Progenitor cell of endocrine pancreas (in vitro differentiated cells): ENCODE measurements around the gene ADAMTS6. TPM values are rescaled to one million over a fixed set of nuclear protein-coding genes. Genes with fewer than 3 reads are reported as not detected.

Source experiments
- DNase-seq: peaks from one replicate; pipeline ENCODE4 v3.0.0; 2021; ENCODE audit warnings: low spot score; ENCODE audit not compliant: unreplicated experiment
- H3K27ac Mint-ChIP-seq: 2 replicates; pipeline ENCODE4 v1.8.0; 2021; ENCODE audit warnings: mild to moderate bottlenecking, moderate library complexity, mixed read lengths
- H3K27me3 Mint-ChIP-seq: 2 replicates; pipeline ENCODE4 v1.8.0; 2021; ENCODE audit warnings: mixed read lengths
- H3K36me3 Mint-ChIP-seq: 2 replicates; pipeline ENCODE4 v1.8.0; 2022; ENCODE audit warnings: mixed read lengths; ENCODE audit not compliant: insufficient read depth
- H3K4me1 Mint-ChIP-seq: 2 replicates; pipeline ENCODE4 v1.8.0; 2021; ENCODE audit warnings: low read depth, mixed read lengths
- H3K4me3 Mint-ChIP-seq: 2 replicates; pipeline ENCODE4 v1.8.0; 2021; ENCODE audit warnings: low read depth, mild to moderate bottlenecking, moderate library complexity, mixed read lengths
- H3K9me3 Mint-ChIP-seq: 2 replicates; pipeline ENCODE4 v1.8.0; 2021; ENCODE audit warnings: low read depth, mixed read lengths
- total RNA-seq: library from RNA; stranded (reverse); gene quantifications from 2 replicates; pipeline ENCODE4 v1.2.1, GENCODE V29; 2021
- TF ChIP-seq, protein P1 (sequence below): fragments of 200-600 bp; sonication (generic); IDR thresholded peaks from one replicate; pipeline ENCODE4 v1.5.0; 2021; ENCODE audit warnings: antibody characterized with exemption, mild to moderate bottlenecking; ENCODE audit not compliant: unreplicated experiment

Gene ADAMTS6
- total RNA-seq, 1 donor from 2014 or later = 13.0 TPM

DNA sequence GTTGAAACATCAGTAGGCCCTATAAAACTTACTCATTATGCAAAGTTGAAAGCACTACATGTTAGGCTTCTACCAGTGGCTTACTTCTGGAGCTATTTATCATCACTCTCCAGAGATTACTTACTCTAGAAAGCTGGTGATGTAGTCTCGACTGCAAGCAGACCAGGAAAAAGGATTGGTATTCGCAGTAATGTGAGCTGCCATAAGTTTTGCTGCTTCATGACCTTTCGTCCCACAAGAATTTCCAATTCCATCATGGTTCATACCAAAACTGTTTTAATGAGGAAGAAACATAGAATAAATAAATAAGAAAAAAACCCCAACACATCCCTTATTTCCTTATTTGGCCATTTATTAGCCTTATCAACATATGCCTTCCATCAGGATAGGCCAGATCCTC, 181.9 kb downstream of the ADAMTS6 start:
- Mint-ChIP-seq H3K4me1 (no peaks in the 10 kb centered on the region), H3K27me3 (no peaks in the 10 kb centered on the region), H3K9me3 (no peaks in the 10 kb centered on the region), H3K36me3 (no peaks in the 10 kb centered on the region), H3K4me3 (no peak overlapping the region), H3K27ac (no peak overlapping the region)
- no peak for DNase-seq
- TF ChIP-seq, protein P1, sequence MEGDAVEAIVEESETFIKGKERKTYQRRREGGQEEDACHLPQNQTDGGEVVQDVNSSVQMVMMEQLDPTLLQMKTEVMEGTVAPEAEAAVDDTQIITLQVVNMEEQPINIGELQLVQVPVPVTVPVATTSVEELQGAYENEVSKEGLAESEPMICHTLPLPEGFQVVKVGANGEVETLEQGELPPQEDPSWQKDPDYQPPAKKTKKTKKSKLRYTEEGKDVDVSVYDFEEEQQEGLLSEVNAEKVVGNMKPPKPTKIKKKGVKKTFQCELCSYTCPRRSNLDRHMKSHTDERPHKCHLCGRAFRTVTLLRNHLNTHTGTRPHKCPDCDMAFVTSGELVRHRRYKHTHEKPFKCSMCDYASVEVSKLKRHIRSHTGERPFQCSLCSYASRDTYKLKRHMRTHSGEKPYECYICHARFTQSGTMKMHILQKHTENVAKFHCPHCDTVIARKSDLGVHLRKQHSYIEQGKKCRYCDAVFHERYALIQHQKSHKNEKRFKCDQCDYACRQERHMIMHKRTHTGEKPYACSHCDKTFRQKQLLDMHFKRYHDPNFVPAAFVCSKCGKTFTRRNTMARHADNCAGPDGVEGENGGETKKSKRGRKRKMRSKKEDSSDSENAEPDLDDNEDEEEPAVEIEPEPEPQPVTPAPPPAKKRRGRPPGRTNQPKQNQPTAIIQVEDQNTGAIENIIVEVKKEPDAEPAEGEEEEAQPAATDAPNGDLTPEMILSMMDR = no peak

DNA sequence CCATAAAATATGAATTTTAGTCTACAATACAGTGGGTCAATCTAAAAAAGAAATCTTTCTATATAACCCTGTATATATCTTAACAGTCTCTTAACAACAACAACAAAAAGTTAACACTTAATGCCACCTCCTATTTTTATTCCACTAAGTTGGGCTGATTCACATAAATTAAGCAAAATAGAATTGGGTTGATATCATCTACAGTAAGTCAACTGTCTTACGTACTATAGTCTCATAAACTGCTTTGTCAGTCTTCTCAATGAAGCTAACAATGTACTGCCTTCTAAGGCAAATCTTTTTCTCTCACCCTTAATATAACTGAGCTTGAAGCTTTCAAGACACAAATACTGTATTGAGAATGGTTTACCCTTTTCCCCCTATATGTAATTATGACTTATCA, 185.7 kb downstream of the ADAMTS6 start:
- TF ChIP-seq, protein P1 = no peak
- no peaks in the 10 kb centered on the region for H3K4me1 Mint-ChIP-seq
- H3K4me3 Mint-ChIP-seq = no peak overlapping the region
- no peak overlapping the region for H3K27ac Mint-ChIP-seq
- no peaks in the 10 kb centered on the region for H3K36me3 Mint-ChIP-seq
- DNase-seq = no peak
- H3K27me3 Mint-ChIP-seq = no peaks in the 10 kb centered on the region
- H3K9me3 Mint-ChIP-seq = no peaks in the 10 kb centered on the region

DNA sequence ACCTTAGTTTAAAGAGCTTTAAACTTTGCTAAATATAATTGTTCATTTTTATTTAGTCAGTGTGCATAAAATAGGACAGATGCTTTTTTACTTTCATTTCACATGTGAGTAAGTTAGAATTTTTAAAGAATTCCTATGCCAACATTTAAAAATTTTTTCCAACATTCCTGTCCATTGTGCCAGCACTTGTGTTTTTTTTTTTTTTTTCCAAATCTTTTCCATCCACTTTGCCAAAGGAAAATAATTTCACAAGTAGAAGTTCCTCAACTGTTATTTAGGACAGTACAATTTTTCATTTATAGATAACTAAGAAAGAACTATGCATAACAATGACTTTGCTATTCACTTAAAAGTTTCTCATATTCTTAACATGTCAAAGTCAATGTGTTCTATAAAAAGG, 189.5 kb downstream of the ADAMTS6 start:
- Mint-ChIP-seq H3K27me3 (no peaks in the 10 kb centered on the region), H3K9me3 (no peaks in the 10 kb centered on the region), H3K4me1 (peaks cover 2% of the 10 kb centered on the region), H3K36me3 (no peaks in the 10 kb centered on the region), H3K27ac (no peak overlapping the region), H3K4me3 (no peak overlapping the region)
- DNase-seq = no peak
- TF ChIP-seq, protein P1 = no peak

DNA sequence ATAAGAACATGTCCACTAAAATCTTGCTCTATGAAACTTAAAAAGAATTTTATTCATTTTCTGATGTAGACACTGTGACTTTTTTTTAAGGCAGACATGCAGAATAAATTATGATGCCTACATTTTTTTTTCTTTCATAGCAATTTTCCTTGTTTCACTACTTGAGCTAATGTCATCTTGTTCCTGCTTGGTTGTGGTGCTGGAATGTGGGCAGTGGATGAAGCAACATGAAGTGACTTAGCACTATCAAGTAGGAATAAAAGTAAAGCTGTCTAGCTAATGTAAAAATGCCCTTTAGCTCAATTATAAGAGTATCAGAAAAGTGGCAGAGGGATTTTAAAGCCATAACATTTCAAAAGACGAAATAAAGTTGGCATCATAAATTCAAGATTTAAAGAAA, 191.0 kb downstream of the ADAMTS6 start:
- H3K4me3 Mint-ChIP-seq = no peak overlapping the region
- H3K27ac Mint-ChIP-seq = no peak overlapping the region
- H3K27me3 Mint-ChIP-seq = no peaks in the 10 kb centered on the region
- TF ChIP-seq, protein P1 = no peak
- DNase-seq = no peak
- H3K4me1 Mint-ChIP-seq = peaks cover 2% of the 10 kb centered on the region
- H3K9me3 Mint-ChIP-seq = no peaks in the 10 kb centered on the region
- no peaks in the 10 kb centered on the region for H3K36me3 Mint-ChIP-seq

DNA sequence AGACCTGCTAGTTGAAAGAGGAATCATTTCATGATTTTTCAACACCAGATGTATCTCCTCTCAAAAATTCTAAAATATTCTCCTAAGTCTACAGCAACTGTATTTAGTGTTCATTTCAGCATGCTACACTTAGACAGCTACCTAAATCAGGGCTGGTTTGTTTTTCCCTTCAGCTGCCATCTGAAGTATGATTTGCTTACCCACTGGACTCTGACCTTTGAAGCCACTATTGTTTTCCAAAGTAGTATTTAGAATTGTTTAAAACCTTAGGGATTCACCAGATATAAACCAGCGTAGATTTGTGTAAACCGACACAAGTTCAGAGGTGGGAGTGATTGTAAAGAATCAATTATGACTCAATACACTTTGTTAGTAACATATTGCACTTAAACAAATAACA, 193.1 kb downstream of the ADAMTS6 start:
- TF ChIP-seq, protein P1 = no peak
- no peaks in the 10 kb centered on the region for H3K9me3 Mint-ChIP-seq
- no peak for DNase-seq
- no peaks in the 10 kb centered on the region for H3K27me3 Mint-ChIP-seq
- H3K4me3 Mint-ChIP-seq = no peak overlapping the region
- H3K27ac Mint-ChIP-seq = peak overlapping the region; percentile 64
- no peaks in the 10 kb centered on the region for H3K36me3 Mint-ChIP-seq
- peaks cover 2% of the 10 kb centered on the region for H3K4me1 Mint-ChIP-seq
